KMS-11 (cell line): ENCODE data around the gene SH2D7.

ENCODE experiments used
- H2AFZ ChIP-seq: fragments of 200-600 bp; sonication (generic); 2 replicates; pipeline ENCODE4 v1.6.1; 2016; ENCODE audit warnings: antibody characterized with exemption, mixed run types, low read depth
- H3K27ac ChIP-seq: fragments of 200-600 bp; sonication (generic); 2 replicates; pipeline ENCODE4 v1.6.1; 2016; ENCODE audit warnings: mild to moderate bottlenecking, mixed run types
- H3K27me3 ChIP-seq: fragments of 200-600 bp; sonication (generic); 2 replicates; pipeline ENCODE4 v1.6.1; 2017; ENCODE audit warnings: mild to moderate bottlenecking, low read depth, mixed run types, moderate library complexity; ENCODE audit not compliant: insufficient read depth
- H3K36me3 ChIP-seq: fragments of 200-600 bp; sonication (generic); 2 replicates; pipeline ENCODE4 v1.6.1; 2017; ENCODE audit warnings: mild to moderate bottlenecking, mixed run types; ENCODE audit not compliant: insufficient read depth
- H3K4me1 ChIP-seq: fragments of 200-600 bp; sonication (generic); 2 replicates; pipeline ENCODE4 v1.6.1; 2016; ENCODE audit warnings: mild to moderate bottlenecking, low read depth, mixed run types; ENCODE audit not compliant: poor library complexity, severe bottlenecking
- H3K4me2 ChIP-seq: fragments of 200-600 bp; sonication (generic); 2 replicates; pipeline ENCODE4 v1.7.0; 2016; ENCODE audit warnings: mild to moderate bottlenecking, mixed run types
- H3K4me3 ChIP-seq: fragments of 200-600 bp; sonication (generic); IDR thresholded peaks from 2 replicates; pipeline ENCODE4 v1.6.1; 2017; ENCODE audit warnings: low read depth, low read length, mixed read lengths; ENCODE audit not compliant: insufficient read depth
- H3K79me2 ChIP-seq: fragments of 200-600 bp; sonication (generic); 2 replicates; pipeline ENCODE4 v1.6.1; 2016; ENCODE audit warnings: low read depth, mixed run types; ENCODE audit not compliant: insufficient read depth
- H3K9ac ChIP-seq: fragments of 200-600 bp; sonication (generic); 2 replicates; pipeline ENCODE4 v1.6.1; 2016; ENCODE audit warnings: mild to moderate bottlenecking, mixed run types
- H4K20me1 ChIP-seq: fragments of 200-600 bp; sonication (generic); 2 replicates; pipeline ENCODE4 v1.6.1; 2016; ENCODE audit warnings: mild to moderate bottlenecking, mixed run types; ENCODE audit not compliant: insufficient read depth
- CTCF ChIP-seq: fragments of 200-600 bp; sonication (generic); conservative IDR thresholded peaks from 2 replicates; pipeline ENCODE4 v1.6.1; 2017; ENCODE audit warnings: low read depth, mild to moderate bottlenecking, antibody characterized with exemption, low read length, moderate library complexity, mixed read lengths

SH2D7 gene

GRCh38 chr15:78103406-78104118, 11.2 kb downstream of the SH2D7 start:
- no peak for TF ChIP-seq CTCF
- Histone ChIP-seq H4K20me1 (no peaks in the 10 kb centered on the region), H3K9ac (peak overlapping the region; percentile 27; the same call in 1 of the 2 replicates), H2AFZ (peak overlapping the region; percentile 76), H3K4me1 (peaks cover 47% of the 10 kb centered on the region), H3K4me3 (no peak overlapping the region), H3K27me3 (no peaks in the 10 kb centered on the region), H3K79me2 (no peaks in the 10 kb centered on the region), H3K4me2 (peak overlapping the region; percentile 57; the same call in 1 of the 2 replicates), H3K27ac (peak overlapping the region; percentile 35; the same call in 1 of the 2 replicates), H3K36me3 (no peaks in the 10 kb centered on the region)

DNA sequence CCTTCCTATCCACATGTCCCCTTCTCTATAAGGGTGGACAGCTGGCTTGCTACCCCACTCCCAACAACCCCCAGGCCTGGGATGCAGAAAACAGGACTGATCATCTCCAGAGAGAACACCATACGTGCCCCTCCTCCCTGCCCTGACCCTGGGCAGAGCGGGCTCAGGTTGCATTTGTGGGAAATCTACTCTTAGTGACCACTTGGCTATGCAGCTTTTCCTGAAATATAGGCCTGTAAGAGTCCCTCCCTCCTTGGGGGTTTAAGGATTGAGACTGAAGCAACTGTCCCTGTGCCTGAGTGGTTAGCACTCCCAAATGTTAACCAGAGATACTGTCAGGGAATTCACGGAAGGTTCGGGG, 11.7 kb downstream of the SH2D7 start:
- peak overlapping the region; percentile 76 for H2AFZ ChIP-seq
- H3K79me2 ChIP-seq, result no peaks in the 10 kb centered on the region
- H3K9ac ChIP-seq, result peak overlapping the region; percentile 27; the same call in 1 of the 2 replicates
- H3K4me3 ChIP-seq, result no peak overlapping the region
- no peaks in the 10 kb centered on the region for H3K27me3 ChIP-seq
- H3K4me1 ChIP-seq, result peaks cover 47% of the 10 kb centered on the region
- H4K20me1 ChIP-seq, result no peaks in the 10 kb centered on the region
- no peaks in the 10 kb centered on the region for H3K36me3 ChIP-seq
- H3K27ac ChIP-seq, result peak overlapping the region; percentile 35; the same call in 1 of the 2 replicates
- no peak for TF ChIP-seq CTCF
- H3K4me2 ChIP-seq, result peak overlapping the region; percentile 57; the same call in 1 of the 2 replicates

- peaks cover 47% of the 10 kb centered on the region for H3K4me1 ChIP-seq
- H3K4me2 ChIP-seq, result peak overlapping the region; percentile 57; the same call in 1 of the 2 replicates
- H2AFZ ChIP-seq, result no peak overlapping the region
- no peaks in the 10 kb centered on the region for H3K36me3 ChIP-seq
- no peaks in the 10 kb centered on the region for H3K27me3 ChIP-seq
- H3K4me3 ChIP-seq, result no peak overlapping the region
- H3K79me2 ChIP-seq, result no peaks in the 10 kb centered on the region
- no peaks in the 10 kb centered on the region for H4K20me1 ChIP-seq
- H3K9ac ChIP-seq, result no peak overlapping the region
- H3K27ac ChIP-seq, result no peak overlapping the region
- TF ChIP-seq CTCF, result no peak
Observed at GRCh38 chr15:78104566-78105475, 12.5 kb downstream of the SH2D7 start.

- H3K79me2 ChIP-seq, result no peaks in the 10 kb centered on the region
- no peaks in the 10 kb centered on the region for H3K27me3 ChIP-seq
- H3K4me1 ChIP-seq, result peaks cover 47% of the 10 kb centered on the region
- no peaks in the 10 kb centered on the region for H3K36me3 ChIP-seq
- TF ChIP-seq CTCF, result no peak
- H3K4me3 ChIP-seq, result no peak overlapping the region
- H2AFZ ChIP-seq, result no peak overlapping the region
- no peak overlapping the region for H3K4me2 ChIP-seq
- H3K27ac ChIP-seq, result no peak overlapping the region
- H3K9ac ChIP-seq, result no peak overlapping the region
- no peaks in the 10 kb centered on the region for H4K20me1 ChIP-seq
Observed at GRCh38 chr15:78105476-78106241, 13.3 kb downstream of the SH2D7 start.
